GM12874 (cell line): Measurements from ENCODE around the gene ADAMTS17.

ENCODE experiments used
- TF ChIP-seq, protein P1 (sequence below): IDR thresholded peaks from 2 replicates; pipeline ENCODE4 v1.5.1; 2011; ENCODE audit warnings: low read depth, mild to moderate bottlenecking, control low read depth, low read length, moderate library complexity; ENCODE audit not compliant: insufficient read depth

The ADAMTS17 gene

GRCh38 chr15:100049936-100050876, 291.6 kb downstream of the ADAMTS17 start:
- TF ChIP-seq, protein P1, sequence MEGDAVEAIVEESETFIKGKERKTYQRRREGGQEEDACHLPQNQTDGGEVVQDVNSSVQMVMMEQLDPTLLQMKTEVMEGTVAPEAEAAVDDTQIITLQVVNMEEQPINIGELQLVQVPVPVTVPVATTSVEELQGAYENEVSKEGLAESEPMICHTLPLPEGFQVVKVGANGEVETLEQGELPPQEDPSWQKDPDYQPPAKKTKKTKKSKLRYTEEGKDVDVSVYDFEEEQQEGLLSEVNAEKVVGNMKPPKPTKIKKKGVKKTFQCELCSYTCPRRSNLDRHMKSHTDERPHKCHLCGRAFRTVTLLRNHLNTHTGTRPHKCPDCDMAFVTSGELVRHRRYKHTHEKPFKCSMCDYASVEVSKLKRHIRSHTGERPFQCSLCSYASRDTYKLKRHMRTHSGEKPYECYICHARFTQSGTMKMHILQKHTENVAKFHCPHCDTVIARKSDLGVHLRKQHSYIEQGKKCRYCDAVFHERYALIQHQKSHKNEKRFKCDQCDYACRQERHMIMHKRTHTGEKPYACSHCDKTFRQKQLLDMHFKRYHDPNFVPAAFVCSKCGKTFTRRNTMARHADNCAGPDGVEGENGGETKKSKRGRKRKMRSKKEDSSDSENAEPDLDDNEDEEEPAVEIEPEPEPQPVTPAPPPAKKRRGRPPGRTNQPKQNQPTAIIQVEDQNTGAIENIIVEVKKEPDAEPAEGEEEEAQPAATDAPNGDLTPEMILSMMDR = no peak

- TF ChIP-seq, protein P1 = no peak
Measured at GRCh38 chr15:100049483-100049882, 292.3 kb downstream of the ADAMTS17 start.

- TF ChIP-seq, protein P1 = no peak
Measured at GRCh38 chr15:100048736-100049135, 293.0 kb downstream of the ADAMTS17 start.

GRCh38 chr15:100043692-100044091, 298.1 kb downstream of the ADAMTS17 start:
- TF ChIP-seq, protein P1 = no peak

DNA sequence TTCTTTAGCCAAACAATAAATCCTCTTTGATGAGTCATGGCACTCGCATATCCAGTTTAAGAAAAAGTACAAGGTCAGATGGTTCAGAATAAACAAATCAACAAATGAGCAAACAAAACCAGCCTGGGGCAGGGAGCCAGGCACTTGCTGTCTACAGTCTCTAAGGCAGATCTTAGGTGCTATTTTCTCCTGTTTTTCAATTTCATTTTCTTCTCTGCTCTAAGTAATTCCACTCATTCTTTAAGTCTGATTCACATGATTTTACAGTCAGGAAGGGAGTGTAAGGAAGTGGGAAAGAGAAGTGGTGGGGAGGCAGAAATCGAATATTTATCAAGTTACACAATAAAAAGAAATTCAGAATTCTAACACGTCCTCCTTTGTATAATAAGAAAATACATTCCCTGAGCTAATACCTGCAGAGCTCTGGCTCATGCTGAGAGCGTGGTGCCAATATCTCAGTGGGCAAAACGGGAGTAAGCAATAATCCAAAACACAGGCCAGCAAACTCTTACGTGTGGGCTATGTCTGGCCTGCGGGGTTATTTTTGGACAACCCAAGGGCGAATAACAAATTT, 298.6 kb downstream of the ADAMTS17 start:
- TF ChIP-seq, protein P1 = no peak

DNA sequence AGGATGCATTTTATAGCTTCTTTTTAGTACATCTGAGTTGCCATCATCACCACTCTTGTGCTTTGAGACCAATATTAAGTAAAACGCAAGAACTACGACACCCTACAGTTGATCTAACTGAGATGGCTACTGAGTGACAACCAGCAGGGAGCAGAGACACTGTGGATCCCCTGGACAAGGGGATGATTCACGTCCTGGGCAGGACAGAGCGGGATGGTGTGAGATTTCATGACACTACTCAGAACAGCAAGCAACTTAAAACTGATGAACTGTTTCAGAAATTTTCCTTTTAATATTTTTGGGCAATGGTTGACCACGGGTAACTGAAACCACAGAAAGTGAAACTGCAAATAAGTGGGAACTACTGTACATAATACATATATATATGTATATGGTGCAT, 299.2 kb downstream of the ADAMTS17 start:
- TF ChIP-seq, protein P1 = no peak

GRCh38 chr15:100041127-100041828, 300.5 kb downstream of the ADAMTS17 start:
- TF ChIP-seq, protein P1 = no peak
